ENCODE measurements around the gene TMEM236.

The TMEM236 gene

GRCh38 chr10:17833656-17834055 is 81.7 kb downstream of the TMEM236 start:
- no peak for DNase-seq

- DNase-seq = no peak
These were observed 83.7 kb downstream of the TMEM236 start for GRCh38 chr10:17835688-17836087.

GRCh38 chr10:17836942-17837341 is 84.9 kb downstream of the TMEM236 start:
- no peak for DNase-seq

- no peak for DNase-seq
These were observed 86.2 kb downstream of the TMEM236 start for GRCh38 chr10:17838080-17838648.

GRCh38 chr10:17841050-17841449 is 89.0 kb downstream of the TMEM236 start:
- DNase-seq = no peak

GRCh38 chr10:17842641-17843040 is 90.6 kb downstream of the TMEM236 start:
- DNase-seq = no peak

- DNase-seq = no peak
These were observed 95.7 kb downstream of the TMEM236 start for GRCh38 chr10:17847585-17848296.

- no peak for DNase-seq
These were observed 96.6 kb downstream of the TMEM236 start for GRCh38 chr10:17848646-17849045.
